H9 (cell line): ENCODE measurements around the gene MCL1. TPM values are rescaled to one million over a fixed set of nuclear protein-coding genes. Genes with fewer than 3 reads are reported as not detected.
A peak's percentile ranks its signal among the peaks of the same experiment; 100 is the strongest.

Experiments
- DNase-seq: peaks from one replicate; pipeline ENCODE4 v3.0.0-alpha.2; 2017
- H2AFZ ChIP-seq: one replicate; pipeline ENCODE4 v1.6.1; 2013; ENCODE audit warnings: mild to moderate bottlenecking, low read length, control low read depth, moderate library complexity
- H2AK5ac ChIP-seq: 2 replicates; pipeline ENCODE4 v1.6.1; 2013; ENCODE audit warnings: low read length, control low read depth, mixed read lengths; ENCODE audit not compliant: insufficient read length
- H2BK120ac ChIP-seq: one replicate; pipeline ENCODE4 v1.6.1; 2013; ENCODE audit warnings: low read depth, mild to moderate bottlenecking, low read length, control low read depth, inconsistent platforms; ENCODE audit not compliant: poor library complexity, severe bottlenecking
- H2BK12ac ChIP-seq: 2 replicates; pipeline ENCODE4 v1.6.1; 2013; ENCODE audit warnings: low read length, control low read depth, mixed read lengths, low read depth; ENCODE audit not compliant: insufficient read length
- H2BK15ac ChIP-seq: 2 replicates; pipeline ENCODE4 v1.6.1; 2013; ENCODE audit warnings: low read depth, low read length, control low read depth
- H2BK20ac ChIP-seq: one replicate; pipeline ENCODE4 v1.6.1; 2013; ENCODE audit warnings: low read depth, mild to moderate bottlenecking, low read length, control low read depth, inconsistent platforms; ENCODE audit not compliant: poor library complexity, severe bottlenecking
- H2BK5ac ChIP-seq: 2 replicates; pipeline ENCODE4 v1.6.1; 2013; ENCODE audit warnings: low read length, control low read depth, mixed read lengths; ENCODE audit not compliant: insufficient read length
- H3K14ac ChIP-seq: 2 replicates; pipeline ENCODE4 v1.6.1; 2013; ENCODE audit warnings: low read length, control low read depth; ENCODE audit not compliant: insufficient read depth
- H3K18ac ChIP-seq: 2 replicates; pipeline ENCODE4 v1.6.1; 2013; ENCODE audit warnings: low read depth, mild to moderate bottlenecking, mixed read lengths, low read length, control low read depth; ENCODE audit not compliant: insufficient read length
- H3K23ac ChIP-seq: 2 replicates; pipeline ENCODE4 v1.6.1; 2013; ENCODE audit warnings: low read length, control low read depth, mixed read lengths, low read depth; ENCODE audit not compliant: insufficient read length
- H3K23me2 ChIP-seq: 2 replicates; pipeline ENCODE4 v1.6.1; 2013; ENCODE audit warnings: low read depth, mild to moderate bottlenecking, mixed read lengths, low read length, control low read depth; ENCODE audit not compliant: insufficient read length, poor library complexity, severe bottlenecking
- H3K27ac ChIP-seq: 2 replicates; pipeline ENCODE4 v1.5.1; 2013; ENCODE audit warnings: low read length, control low read depth, mixed read lengths, low read depth; ENCODE audit not compliant: insufficient read length
- H3K27me3 ChIP-seq: 2 replicates; pipeline ENCODE4 v1.6.1; 2013; ENCODE audit warnings: low read length, control low read depth, inconsistent platforms; ENCODE audit not compliant: insufficient read depth
- H3K4ac ChIP-seq: 2 replicates; pipeline ENCODE4 v1.6.1; 2013; ENCODE audit warnings: low read depth, mild to moderate bottlenecking, control low read depth, inconsistent platforms, low read length, moderate library complexity
- H3K4me1 ChIP-seq: 2 replicates; pipeline ENCODE4 v1.6.1; 2013; ENCODE audit warnings: low read length, control low read depth, inconsistent platforms; ENCODE audit not compliant: insufficient read depth
- H3K4me2 ChIP-seq: 2 replicates; pipeline ENCODE4 v1.6.1; 2013; ENCODE audit warnings: low read length, control low read depth, mixed read lengths; ENCODE audit not compliant: insufficient read length, insufficient read depth
- H3K56ac ChIP-seq: 2 replicates; pipeline ENCODE4 v1.6.1; 2013; ENCODE audit warnings: low read depth, mild to moderate bottlenecking, mixed read lengths, low read length, control low read depth; ENCODE audit not compliant: insufficient read length
- H3K79me1 ChIP-seq: 2 replicates; pipeline ENCODE4 v1.6.1; 2013; ENCODE audit warnings: low read depth, mild to moderate bottlenecking, moderate library complexity, low read length, control low read depth, inconsistent platforms; ENCODE audit not compliant: insufficient read depth, poor library complexity, severe bottlenecking
- H3K79me2 ChIP-seq: 2 replicates; pipeline ENCODE4 v1.6.1; 2013; ENCODE audit warnings: low read length, control low read depth, inconsistent platforms; ENCODE audit not compliant: insufficient read depth
- H3K9ac ChIP-seq: 2 replicates; pipeline ENCODE4 v1.6.1; 2013; ENCODE audit warnings: low read length, control low read depth, mixed read lengths; ENCODE audit not compliant: insufficient read length; ENCODE audit errors: extremely low read depth
- H3K9me3 ChIP-seq: one replicate; pipeline ENCODE4 v1.6.1; 2013; ENCODE audit warnings: low read depth, low read length, inconsistent platforms; ENCODE audit not compliant: control insufficient read depth
- H3T11ph ChIP-seq: one replicate; pipeline ENCODE4 v1.6.1; 2013; ENCODE audit warnings: mild to moderate bottlenecking, low read length, control low read depth, inconsistent platforms
- H4K20me1 ChIP-seq: one replicate; pipeline ENCODE4 v1.6.1; 2013; ENCODE audit not compliant: control insufficient read depth, insufficient read length, insufficient read depth
- H4K5ac ChIP-seq: 2 replicates; pipeline ENCODE4 v1.6.1; 2013; ENCODE audit warnings: low read depth, mild to moderate bottlenecking, mixed read lengths, low read length, control low read depth; ENCODE audit not compliant: insufficient read length
- H4K8ac ChIP-seq: replicated peaks from 2 replicates; pipeline ENCODE4 v1.6.1; 2013; ENCODE audit warnings: low read length, control low read depth, mixed read lengths, low read depth; ENCODE audit not compliant: insufficient read length
- H4K91ac ChIP-seq: 2 replicates; pipeline ENCODE4 v1.6.1; 2013; ENCODE audit warnings: low read depth, mild to moderate bottlenecking, moderate library complexity, mixed read lengths, low read length, control low read depth; ENCODE audit not compliant: insufficient read length
- H3K27ac Mint-ChIP-seq, 3 experiments: 2 replicates in 2 of 3; 3 replicates in 1 of 3; pipeline ENCODE4 v1.8.0; 2020 to 2021; ENCODE audit warnings: mixed read lengths in 3 of 3, mild to moderate bottlenecking in 1 of 3, moderate library complexity in 1 of 3
- H3K27me3 Mint-ChIP-seq: 2 replicates; pipeline ENCODE4 v1.8.0; 2021; ENCODE audit warnings: low read depth, mild to moderate bottlenecking, moderate library complexity, mixed read lengths
- H3K36me3 Mint-ChIP-seq, 3 experiments: 2 replicates in 2 of 3; 3 replicates in 1 of 3; pipeline ENCODE4 v1.8.0; 2020 to 2021; ENCODE audit warnings: low read depth in 3 of 3, mixed read lengths in 3 of 3; ENCODE audit not compliant: insufficient read depth in 1 of 3
- H3K4me1 Mint-ChIP-seq, 2 experiments: 2 replicates each; pipeline ENCODE4 v1.8.0; 2020; ENCODE audit warnings: mixed read lengths in 2 of 2
- H3K4me3 Mint-ChIP-seq, 2 experiments: 2 replicates in 1 of 2; 3 replicates in 1 of 2; pipeline ENCODE4 v1.8.0; 2020 to 2021; ENCODE audit warnings: mild to moderate bottlenecking in 2 of 2, mixed read lengths in 2 of 2, moderate library complexity in 1 of 2
- H3K9me3 Mint-ChIP-seq, 2 experiments: 2 replicates in 1 of 2; 3 replicates in 1 of 2; pipeline ENCODE4 v1.8.0; 2020; ENCODE audit warnings: mild to moderate bottlenecking in 2 of 2, mixed read lengths in 2 of 2, moderate library complexity in 1 of 2
- CTCF ChIP-seq: fragments of 200-600 bp; sonication (generic); conservative IDR thresholded peaks from 3 replicates; pipeline ENCODE4 v1.8.0; 2021; ENCODE audit warnings: antibody characterized with exemption, mild to moderate bottlenecking
- WGBS: extraction: QIAGEN DNeasy Blood & Tissue Kit; methylation state at CpG from one replicate; pipeline ENCODE4 v1.1.7; 2013; ENCODE audit warnings: missing lambda C conversion rate, low lambda C conversion rate, mixed read lengths; ENCODE audit not compliant: insufficient read length; ENCODE audit errors: extremely low coverage; 5-methylcytosine and 5-hydroxymethylcytosine counted together
- total RNA-seq: library from RNA; stranded (reverse); gene quantifications from 2 replicates; pipeline ENCODE4 v1.2.1, GENCODE V29; 2021

Gene MCL1
- total RNA-seq, 1 experiment from 2014 or later = 247 TPM

- H3K9me3 Mint-ChIP-seq = no peaks in the 10 kb centered on the region
- Histone ChIP-seq H3K18ac (no peak overlapping the region), H2BK12ac (no peak overlapping the region), H3K4ac (no peak overlapping the region), H3K23ac (no peak overlapping the region), H2BK20ac (no peak overlapping the region), H4K5ac (no peak overlapping the region), H4K8ac (no peak overlapping the region), H3T11ph (no peak overlapping the region), H2AFZ (no peak overlapping the region), H3K4me1 (0 out of 2 replicates have a peak, but pooled peaks cover 3% of the 10 kb centered on the region), H3K14ac (no peak overlapping the region), H3K79me1 (no peaks in the 10 kb centered on the region), H3K27me3 (peaks cover 3% of the 10 kb centered on the region; the same call in 1 of the 2 replicates), H2AK5ac (no peak overlapping the region), H2BK15ac (no peak overlapping the region), H2BK5ac (no peak overlapping the region), H3K56ac (no peak overlapping the region), H4K91ac (no peak overlapping the region), H3K23me2 (peaks cover 10% of the 10 kb centered on the region), H4K20me1 (no peaks in the 10 kb centered on the region), H3K27ac (no peak overlapping the region), H3K4me2 (peak overlapping the region; percentile 48), H2BK120ac (no peak overlapping the region), H3K79me2 (no peaks in the 10 kb centered on the region), H3K9me3 (no peaks in the 10 kb centered on the region), H3K9ac (no peak overlapping the region)
- no peak overlapping the region for H3K27ac Mint-ChIP-seq
- peak overlapping the region in 1 of 2 experiments; percentile 87; a peak in 2 of 5 replicates for H3K4me3 Mint-ChIP-seq
- peaks cover 39% of the 10 kb centered on the region for H3K27me3 Mint-ChIP-seq
- peak; percentile 34 for DNase-seq
- peaks cover 16 to 28% of the 10 kb centered on the region in 2 experiments for H3K4me1 Mint-ChIP-seq
- no CpG with 5 or more reads among the region's 22 CpGs for WGBS
- H3K36me3 Mint-ChIP-seq = peaks cover 2 to 4% (median 2%) of the 10 kb centered on the region in 3 experiments; a peak in 6 of 7 replicates
- no peak for TF ChIP-seq CTCF
These were observed 29.0 kb downstream of the MCL1 start for GRCh38 chr1:150550222-150551050.
